Left lung (tissue), 10 donors: ENCODE data around the gene AHI1. TPM values are rescaled to one million over a fixed set of nuclear protein-coding genes. Genes with fewer than 3 reads are reported as not detected.
"Not testable (repeated sequence)": the region's sequence is repeated elsewhere in the genome, so short reads cannot be mapped to it uniquely, and the experiment has no call there.

Source experiments
- ATAC-seq: fragments of 200-7000 bp; cut with Tn5 transposase; one replicate; pipeline ENCODE4 v1.9.1; 2020; ENCODE audit warnings: moderate library complexity
- DNase-seq, 4 donors: peaks; one replicate each; pipeline ENCODE4 v3.0.0-alpha.2; 2013 to 2020
- H3K27ac ChIP-seq, 2 donors: fragments of 200-600 bp; sonication (generic) in 1 of 2; one replicate each; pipeline versions ENCODE4 v1.5.0 to v1.8.0; 2020 to 2021
- H3K27me3 ChIP-seq, 2 donors: fragments of 200-600 bp; sonication (generic) in 1 of 2; one replicate each; pipeline versions ENCODE4 v1.5.0 to v1.8.0; 2020 to 2021
- H3K36me3 ChIP-seq, 2 donors: fragments of 200-600 bp; sonication (generic) in 1 of 2; one replicate each; pipeline versions ENCODE4 v1.5.0 to v1.8.0; 2020 to 2021
- H3K4me1 ChIP-seq, 2 donors: fragments of 200-600 bp; one replicate each; pipeline ENCODE4 v1.8.0; 2021
- H3K4me3 ChIP-seq, 2 donors: fragments of 200-600 bp; sonication (generic) in 1 of 2; one replicate each; pipeline versions ENCODE4 v1.5.0 to v1.8.0; 2020 to 2021; ENCODE audit warnings: mild to moderate bottlenecking in 1 of 2
- H3K9me3 ChIP-seq, 2 donors: fragments of 200-600 bp; sonication (generic) in 1 of 2; one replicate each; pipeline versions ENCODE4 v1.5.0 to v1.8.0; 2020 to 2021
- intact Hi-C, 2 donors: fragments of 100-400 bp; cut with DNase I; formaldehyde crosslinking; loops; one replicate each; pipeline versions ENCODE4 v1.11.2 to v1.14.2; 2022
- polyA plus RNA-seq, 6 donors: library from polyadenylated mRNA; unstranded; fragments of 120-200 nt; gene quantifications; one replicate each; pipeline ENCODE4 v1.2.1, GENCODE V29; 2013; ENCODE audit not compliant: insufficient read length in 6 of 6
- total RNA-seq, 2 donors: library from RNA; stranded (reverse); fragmentation: NEBNext Ultra II Directional; extraction: Animal tissue kit (Norgen Biotek cat#: 25700); gene quantifications; one replicate each; pipeline ENCODE4 v1.2.1, GENCODE V29; 2021
- TF ChIP-seq, protein P1 (sequence below), 2 donors: fragments of 200-600 bp; sonication (generic) in 1 of 2; IDR thresholded peaks; one replicate each; pipeline versions ENCODE4 v1.5.0 to v1.8.0; 2021; ENCODE audit warnings: antibody characterized with exemption in 2 of 2
- donor health status: DM: no; HTN: yes; CAD: no.
- donor health status: DM: no; HTN: no; CAD: no.

AHI1 gene
- total and polyA plus RNA-seq, 8 donors, result 23.7 to 65.0 (median 49.0) TPM

DNA sequence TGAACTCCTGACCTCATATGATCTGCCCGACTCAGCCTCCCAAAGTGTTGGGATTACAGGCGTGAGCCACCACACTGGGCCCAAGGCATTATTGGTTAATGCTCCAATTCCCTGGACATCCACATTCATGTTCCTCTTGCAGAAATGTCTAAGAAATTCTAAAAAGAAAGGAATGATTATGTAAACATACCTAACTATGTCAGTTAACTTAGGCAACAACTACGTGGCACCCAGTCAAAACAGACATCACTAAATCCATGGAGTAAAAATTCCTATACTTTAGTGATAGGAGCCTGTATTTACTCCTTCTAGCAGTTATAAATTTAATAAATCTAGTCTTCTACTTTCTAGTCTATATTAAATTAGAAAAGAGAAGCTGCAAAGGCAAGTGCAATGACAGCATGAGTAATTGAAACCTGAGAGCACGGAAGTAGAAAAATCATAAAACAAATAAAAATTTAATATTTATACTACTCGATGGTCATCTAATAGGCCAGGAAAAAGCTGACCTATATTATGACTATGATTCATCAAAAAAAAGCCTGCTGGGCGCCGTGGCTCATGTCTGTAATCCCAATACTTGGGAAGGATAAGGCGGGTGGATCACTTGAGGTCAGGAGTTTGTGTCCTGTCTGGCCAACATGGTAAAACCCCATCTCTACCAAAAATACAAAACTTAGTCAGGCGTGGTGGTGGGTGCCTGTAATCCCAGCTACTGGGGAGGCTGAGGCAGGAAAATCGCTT, 4.2 kb downstream of the AHI1 start:
- ATAC-seq, result no peak
- H3K4me3 ChIP-seq, result no peak overlapping the region
- H3K27me3 ChIP-seq, result no peaks in the 10 kb centered on the region
- peaks cover 0 to 12% of the 10 kb centered on the region in 2 donors for H3K4me1 ChIP-seq
- peaks cover 0 to 18% of the 10 kb centered on the region in 2 donors for H3K36me3 ChIP-seq
- intact Hi-C loops, result no loop called here
- H3K27ac ChIP-seq, result no peak overlapping the region
- TF ChIP-seq, protein P1, sequence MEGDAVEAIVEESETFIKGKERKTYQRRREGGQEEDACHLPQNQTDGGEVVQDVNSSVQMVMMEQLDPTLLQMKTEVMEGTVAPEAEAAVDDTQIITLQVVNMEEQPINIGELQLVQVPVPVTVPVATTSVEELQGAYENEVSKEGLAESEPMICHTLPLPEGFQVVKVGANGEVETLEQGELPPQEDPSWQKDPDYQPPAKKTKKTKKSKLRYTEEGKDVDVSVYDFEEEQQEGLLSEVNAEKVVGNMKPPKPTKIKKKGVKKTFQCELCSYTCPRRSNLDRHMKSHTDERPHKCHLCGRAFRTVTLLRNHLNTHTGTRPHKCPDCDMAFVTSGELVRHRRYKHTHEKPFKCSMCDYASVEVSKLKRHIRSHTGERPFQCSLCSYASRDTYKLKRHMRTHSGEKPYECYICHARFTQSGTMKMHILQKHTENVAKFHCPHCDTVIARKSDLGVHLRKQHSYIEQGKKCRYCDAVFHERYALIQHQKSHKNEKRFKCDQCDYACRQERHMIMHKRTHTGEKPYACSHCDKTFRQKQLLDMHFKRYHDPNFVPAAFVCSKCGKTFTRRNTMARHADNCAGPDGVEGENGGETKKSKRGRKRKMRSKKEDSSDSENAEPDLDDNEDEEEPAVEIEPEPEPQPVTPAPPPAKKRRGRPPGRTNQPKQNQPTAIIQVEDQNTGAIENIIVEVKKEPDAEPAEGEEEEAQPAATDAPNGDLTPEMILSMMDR (IDR thresholded peaks at IDR 0.05), result no peak
- no peak for DNase-seq
- H3K9me3 ChIP-seq, result no peaks in the 10 kb centered on the region

DNA sequence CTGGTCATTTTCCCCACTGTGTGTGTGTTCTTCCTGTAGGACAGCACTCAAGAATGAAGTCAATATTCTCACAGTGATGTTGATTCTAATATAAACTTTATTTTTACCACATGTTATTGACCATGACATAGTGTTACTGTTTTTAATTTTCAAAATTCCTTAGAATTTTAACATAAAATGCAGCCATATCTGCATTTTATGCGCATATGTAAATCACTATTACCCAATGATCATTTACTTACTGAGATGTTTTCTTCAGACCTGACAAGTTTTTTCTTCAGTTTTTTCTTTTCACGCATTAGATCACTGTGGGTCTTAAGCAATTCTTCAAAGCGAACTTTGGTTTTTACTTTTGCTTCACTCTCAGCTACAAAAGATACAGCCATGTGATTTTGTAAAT, 7.2 kb downstream of the AHI1 start:
- DNase-seq (no peak), ATAC-seq (no peak)
- no peak overlapping the region for H3K27ac ChIP-seq
- H3K27me3 ChIP-seq, result no peaks in the 10 kb centered on the region
- H3K36me3 ChIP-seq, result peaks cover 0 to 21% of the 10 kb centered on the region in 2 donors
- no peaks in the 10 kb centered on the region for H3K4me1 ChIP-seq
- intact Hi-C loops, result no loop called here
- H3K4me3 ChIP-seq, result no peak overlapping the region
- TF ChIP-seq, protein P1 (IDR thresholded peaks at IDR 0.05), result no peak
- no peaks in the 10 kb centered on the region for H3K9me3 ChIP-seq

DNA sequence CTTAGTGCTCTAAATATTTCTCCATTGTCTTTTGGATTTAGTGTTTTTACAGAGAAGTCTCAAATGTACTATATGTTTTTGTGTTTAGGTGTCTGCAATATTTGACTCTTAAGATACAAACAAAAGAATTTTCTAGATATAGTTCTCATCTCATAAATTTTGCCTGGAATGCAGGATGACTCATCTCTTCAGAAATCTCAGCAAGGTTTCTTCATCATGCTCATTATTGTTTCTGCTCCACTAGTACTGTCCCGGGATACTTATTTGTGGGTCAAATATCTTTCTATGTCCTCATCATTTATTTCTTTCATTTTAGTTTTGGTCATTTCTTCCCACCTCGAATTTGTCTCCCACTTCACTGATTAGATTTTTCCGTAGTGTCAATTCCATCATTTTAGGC, 9.5 kb downstream of the AHI1 start:
- TF ChIP-seq, protein P1 (IDR thresholded peaks at IDR 0.05), result no peak
- ATAC-seq, result no peak
- Histone ChIP-seq H3K27ac (no peak overlapping the region), H3K4me3 (no peak overlapping the region), H3K4me1 (no peaks in the 10 kb centered on the region), H3K9me3 (peaks cover 0 to 18% of the 10 kb centered on the region in 2 donors), H3K27me3 (no peaks in the 10 kb centered on the region), H3K36me3 (peaks cover 0 to 44% of the 10 kb centered on the region in 2 donors)
- intact Hi-C loops, result no loop called here
- DNase-seq, result no peak

DNA sequence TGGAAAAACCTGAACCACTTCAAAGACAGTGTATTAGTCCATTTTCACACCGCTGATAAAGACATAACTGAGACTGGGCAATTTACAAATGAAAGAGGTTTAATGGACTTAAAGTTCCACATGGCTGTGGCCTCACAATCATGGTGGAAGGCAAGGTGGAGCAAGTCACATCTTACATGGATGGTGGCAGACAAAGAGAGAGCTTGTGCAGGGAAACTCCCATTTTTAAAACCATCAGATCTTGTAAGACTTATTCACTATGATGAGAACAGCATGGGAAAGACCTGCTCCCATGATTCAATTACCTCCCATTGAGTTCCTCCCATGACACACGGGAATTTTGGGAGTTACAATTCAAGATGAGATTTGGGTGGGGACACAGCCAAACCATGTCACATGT, 13.6 kb downstream of the AHI1 start:
- H3K4me1 ChIP-seq, intact Hi-C loops, DNase-seq, H3K27ac ChIP-seq, H3K27me3 ChIP-seq, H3K4me3 ChIP-seq, ATAC-seq: not testable (repeated sequence)
- H3K36me3 ChIP-seq, result peaks cover 0 to 66% of the 10 kb centered on the region in 2 donors
- peaks cover 0 to 59% of the 10 kb centered on the region in 2 donors for H3K9me3 ChIP-seq

DNA sequence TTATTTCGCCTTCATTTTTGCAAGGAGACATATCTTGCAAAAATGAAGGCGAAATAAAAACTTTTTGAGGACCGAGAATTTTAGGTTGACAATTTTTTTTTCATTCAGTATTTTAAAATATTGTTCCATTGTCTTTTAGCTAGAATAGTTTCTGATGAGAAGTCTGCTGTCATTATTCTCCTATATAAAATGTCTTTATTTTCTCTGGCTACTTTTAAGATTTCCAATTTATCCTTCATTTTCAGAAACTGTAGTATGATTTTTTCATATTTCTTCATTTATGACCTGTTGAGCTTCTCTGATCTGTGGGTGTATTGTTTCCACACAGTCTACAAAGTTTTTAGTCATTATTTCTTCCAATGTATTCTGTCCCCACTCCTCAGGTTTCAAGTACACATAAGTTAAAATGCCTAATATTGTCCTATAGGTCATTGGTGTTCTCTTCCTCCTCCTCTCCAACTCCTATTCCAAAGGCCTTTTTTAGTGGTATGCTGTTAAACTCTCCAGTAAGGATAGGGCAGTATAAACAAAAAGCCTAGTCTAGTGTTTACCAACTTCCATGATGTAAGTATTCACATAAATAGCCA, 15.7 kb downstream of the AHI1 start:
- Histone ChIP-seq H3K4me3 (no peak overlapping the region), H3K9me3 (peaks cover 0 to 64% of the 10 kb centered on the region in 2 donors), H3K36me3 (peaks cover 0 to 80% of the 10 kb centered on the region in 2 donors), H3K4me1 (no peaks in the 10 kb centered on the region), H3K27me3 (no peaks in the 10 kb centered on the region), H3K27ac (no peak overlapping the region)
- intact Hi-C loops, result no loop called here
- no peak for DNase-seq
- TF ChIP-seq, protein P1 (IDR thresholded peaks at IDR 0.05), result no peak
- no peak for ATAC-seq
